ENCODE data around the gene CCDC85A. TPM values are rescaled to one million over a fixed set of nuclear protein-coding genes. Genes with fewer than 3 reads are reported as not detected.

Gene CCDC85A
- total and polyA plus RNA-seq, 2 of the 8 experiments (the other 6 are each of a cell fraction or from before 2014, with no cell fraction given) = 0.20 TPM; not detected in 1

GRCh38 chr2:56239030-56239429 is 55.2 kb downstream of the CCDC85A start (continued):
- TF ChIP-seq, protein P1, sequence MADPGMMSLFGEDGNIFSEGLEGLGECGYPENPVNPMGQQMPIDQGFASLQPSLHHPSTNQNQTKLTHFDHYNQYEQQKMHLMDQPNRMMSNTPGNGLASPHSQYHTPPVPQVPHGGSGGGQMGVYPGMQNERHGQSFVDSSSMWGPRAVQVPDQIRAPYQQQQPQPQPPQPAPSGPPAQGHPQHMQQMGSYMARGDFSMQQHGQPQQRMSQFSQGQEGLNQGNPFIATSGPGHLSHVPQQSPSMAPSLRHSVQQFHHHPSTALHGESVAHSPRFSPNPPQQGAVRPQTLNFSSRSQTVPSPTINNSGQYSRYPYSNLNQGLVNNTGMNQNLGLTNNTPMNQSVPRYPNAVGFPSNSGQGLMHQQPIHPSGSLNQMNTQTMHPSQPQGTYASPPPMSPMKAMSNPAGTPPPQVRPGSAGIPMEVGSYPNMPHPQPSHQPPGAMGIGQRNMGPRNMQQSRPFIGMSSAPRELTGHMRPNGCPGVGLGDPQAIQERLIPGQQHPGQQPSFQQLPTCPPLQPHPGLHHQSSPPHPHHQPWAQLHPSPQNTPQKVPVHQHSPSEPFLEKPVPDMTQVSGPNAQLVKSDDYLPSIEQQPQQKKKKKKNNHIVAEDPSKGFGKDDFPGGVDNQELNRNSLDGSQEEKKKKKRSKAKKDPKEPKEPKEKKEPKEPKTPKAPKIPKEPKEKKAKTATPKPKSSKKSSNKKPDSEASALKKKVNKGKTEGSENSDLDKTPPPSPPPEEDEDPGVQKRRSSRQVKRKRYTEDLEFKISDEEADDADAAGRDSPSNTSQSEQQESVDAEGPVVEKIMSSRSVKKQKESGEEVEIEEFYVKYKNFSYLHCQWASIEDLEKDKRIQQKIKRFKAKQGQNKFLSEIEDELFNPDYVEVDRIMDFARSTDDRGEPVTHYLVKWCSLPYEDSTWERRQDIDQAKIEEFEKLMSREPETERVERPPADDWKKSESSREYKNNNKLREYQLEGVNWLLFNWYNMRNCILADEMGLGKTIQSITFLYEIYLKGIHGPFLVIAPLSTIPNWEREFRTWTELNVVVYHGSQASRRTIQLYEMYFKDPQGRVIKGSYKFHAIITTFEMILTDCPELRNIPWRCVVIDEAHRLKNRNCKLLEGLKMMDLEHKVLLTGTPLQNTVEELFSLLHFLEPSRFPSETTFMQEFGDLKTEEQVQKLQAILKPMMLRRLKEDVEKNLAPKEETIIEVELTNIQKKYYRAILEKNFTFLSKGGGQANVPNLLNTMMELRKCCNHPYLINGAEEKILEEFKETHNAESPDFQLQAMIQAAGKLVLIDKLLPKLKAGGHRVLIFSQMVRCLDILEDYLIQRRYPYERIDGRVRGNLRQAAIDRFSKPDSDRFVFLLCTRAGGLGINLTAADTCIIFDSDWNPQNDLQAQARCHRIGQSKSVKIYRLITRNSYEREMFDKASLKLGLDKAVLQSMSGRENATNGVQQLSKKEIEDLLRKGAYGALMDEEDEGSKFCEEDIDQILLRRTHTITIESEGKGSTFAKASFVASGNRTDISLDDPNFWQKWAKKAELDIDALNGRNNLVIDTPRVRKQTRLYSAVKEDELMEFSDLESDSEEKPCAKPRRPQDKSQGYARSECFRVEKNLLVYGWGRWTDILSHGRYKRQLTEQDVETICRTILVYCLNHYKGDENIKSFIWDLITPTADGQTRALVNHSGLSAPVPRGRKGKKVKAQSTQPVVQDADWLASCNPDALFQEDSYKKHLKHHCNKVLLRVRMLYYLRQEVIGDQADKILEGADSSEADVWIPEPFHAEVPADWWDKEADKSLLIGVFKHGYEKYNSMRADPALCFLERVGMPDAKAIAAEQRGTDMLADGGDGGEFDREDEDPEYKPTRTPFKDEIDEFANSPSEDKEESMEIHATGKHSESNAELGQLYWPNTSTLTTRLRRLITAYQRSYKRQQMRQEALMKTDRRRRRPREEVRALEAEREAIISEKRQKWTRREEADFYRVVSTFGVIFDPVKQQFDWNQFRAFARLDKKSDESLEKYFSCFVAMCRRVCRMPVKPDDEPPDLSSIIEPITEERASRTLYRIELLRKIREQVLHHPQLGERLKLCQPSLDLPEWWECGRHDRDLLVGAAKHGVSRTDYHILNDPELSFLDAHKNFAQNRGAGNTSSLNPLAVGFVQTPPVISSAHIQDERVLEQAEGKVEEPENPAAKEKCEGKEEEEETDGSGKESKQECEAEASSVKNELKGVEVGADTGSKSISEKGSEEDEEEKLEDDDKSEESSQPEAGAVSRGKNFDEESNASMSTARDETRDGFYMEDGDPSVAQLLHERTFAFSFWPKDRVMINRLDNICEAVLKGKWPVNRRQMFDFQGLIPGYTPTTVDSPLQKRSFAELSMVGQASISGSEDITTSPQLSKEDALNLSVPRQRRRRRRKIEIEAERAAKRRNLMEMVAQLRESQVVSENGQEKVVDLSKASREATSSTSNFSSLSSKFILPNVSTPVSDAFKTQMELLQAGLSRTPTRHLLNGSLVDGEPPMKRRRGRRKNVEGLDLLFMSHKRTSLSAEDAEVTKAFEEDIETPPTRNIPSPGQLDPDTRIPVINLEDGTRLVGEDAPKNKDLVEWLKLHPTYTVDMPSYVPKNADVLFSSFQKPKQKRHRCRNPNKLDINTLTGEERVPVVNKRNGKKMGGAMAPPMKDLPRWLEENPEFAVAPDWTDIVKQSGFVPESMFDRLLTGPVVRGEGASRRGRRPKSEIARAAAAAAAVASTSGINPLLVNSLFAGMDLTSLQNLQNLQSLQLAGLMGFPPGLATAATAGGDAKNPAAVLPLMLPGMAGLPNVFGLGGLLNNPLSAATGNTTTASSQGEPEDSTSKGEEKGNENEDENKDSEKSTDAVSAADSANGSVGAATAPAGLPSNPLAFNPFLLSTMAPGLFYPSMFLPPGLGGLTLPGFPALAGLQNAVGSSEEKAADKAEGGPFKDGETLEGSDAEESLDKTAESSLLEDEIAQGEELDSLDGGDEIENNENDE (IDR thresholded peaks at IDR 0.05; ENCODE audit: insufficient replicate concordance, low read length) = no peak
- TF ChIP-seq FOSL1 (IDR thresholded peaks at IDR 0.05; ENCODE audit: insufficient read depth, low read depth, low read length) (no peak), RNF2 (IDR thresholded peaks at IDR 0.05; ENCODE audit: borderline replicate concordance, low read depth, low read length, missing control alignments, poor library complexity, severe bottlenecking) (no peak), USF2 (IDR thresholded peaks at IDR 0.05; ENCODE audit: low read length) (no peak)

Measured in H1 (cell line).